Activated CD4-positive, CD25-positive, alpha-beta regulatory T cell treated with anti-CD3 and anti-CD28 coated beads, Interleukin-2, amount 50 U/mL, for 24 hours (primary cell): ENCODE measurements around the gene TSPY9.
"Not testable (repeated sequence)": the region's sequence is repeated elsewhere in the genome, so short reads cannot be mapped to it uniquely, and the experiment has no call there.

Experiments
- ATAC-seq, 2 donors: fragments of 150-1000 bp; cut with Tn5 transposase; one replicate each; pipeline ENCODE4 v1.10.0; 2021; ENCODE audit warnings: mild to moderate bottlenecking in 1 of 2, moderate library complexity in 1 of 2

The TSPY9 gene

GRCh38 chrY:9486967-9487366 lies at the start of gene TSPY9:
Gene TSPY9, plus strand, starts transcription at chrY:9487267. Its CDS starts 46 bp downstream, at chrY:9487313.
- ATAC-seq = not testable (repeated sequence)

- not testable (repeated sequence) for ATAC-seq
Measured at GRCh38 chrY:9466655-9467054, 20.4 kb upstream of the TSPY9 start, which contains the start of gene TSPY1. Gene TSPY1, plus strand, starts transcription at chrY:9466955. Its CDS starts 46 bp downstream, at chrY:9467001.

GRCh38 chrY:9504396-9504795 lies 17.3 kb downstream of the TSPY9 start:
- not testable (repeated sequence) for ATAC-seq

- ATAC-seq = not testable (repeated sequence)
Measured at GRCh38 chrY:9516287-9516686, 29.2 kb downstream of the TSPY9 start.

- not testable (repeated sequence) for ATAC-seq
Measured at GRCh38 chrY:9527580-9527979, 40.5 kb downstream of the TSPY9 start, which contains the start of gene TSPY10. Gene TSPY10, plus strand, starts transcription at chrY:9527880. Its CDS starts 46 bp downstream, at chrY:9527926.
